A673 (cell line): ENCODE measurements around the gene LAMA5. TPM values are rescaled to one million over a fixed set of nuclear protein-coding genes. Genes with fewer than 3 reads are reported as not detected.

Experiments
- BruUV-seq: library from RNA; stranded (reverse); fragments of 400-500 nt; replicated peaks from 2 replicates; lab custom pipeline; 2021; lab: Mats Ljungman, UMichigan
- CTCF ChIA-PET: fragments of 300-600 bp; sonication (Branson Sonifier 250); formaldehyde crosslinking; loops from one replicate; lab custom pipeline; 2022; ENCODE audit warnings: antibody characterized with exemption; lab: Charles Lee
- POLR2A ChIA-PET: fragments of 300-600 bp; sonication (Branson Sonifier 250); formaldehyde crosslinking; loops from one replicate; lab custom pipeline; 2022; ENCODE audit warnings: antibody characterized with exemption; ENCODE audit not compliant: low non-redundant PET; lab: Charles Lee
- DNase-seq: peaks from one replicate; pipeline ENCODE4 v3.0.0-alpha.2; 2015; ENCODE audit warnings: low spot score
- H3K27ac ChIP-seq: fragments of 200-600 bp; sonication (generic); 2 replicates; pipeline ENCODE4 v1.5.1; 2016; ENCODE audit warnings: mixed run types, low read depth, mild to moderate bottlenecking, mixed read lengths, antibody characterized with exemption, low read length; ENCODE audit not compliant: poor library complexity, severe bottlenecking
- H3K27me3 ChIP-seq: fragments of 200-600 bp; sonication (generic); replicated peaks from 2 replicates; pipeline ENCODE4 v1.6.1; 2017; ENCODE audit warnings: mixed run types, low read depth, mild to moderate bottlenecking, mixed read lengths, antibody characterized with exemption, low read length; ENCODE audit not compliant: insufficient read depth, poor library complexity
- H3K36me3 ChIP-seq: fragments of 200-600 bp; sonication (generic); 2 replicates; pipeline ENCODE4 v1.6.1; 2016; ENCODE audit warnings: mixed run types, mild to moderate bottlenecking, mixed read lengths, antibody characterized with exemption, low read length; ENCODE audit not compliant: insufficient read depth, poor library complexity, severe bottlenecking
- H3K4me1 ChIP-seq: fragments of 200-600 bp; sonication (generic); 2 replicates; pipeline ENCODE4 v1.6.1; 2017; ENCODE audit warnings: mixed run types, mild to moderate bottlenecking, mixed read lengths, antibody characterized with exemption, low read length; ENCODE audit not compliant: insufficient read depth, poor library complexity, severe bottlenecking
- H3K4me3 ChIP-seq: fragments of 200-600 bp; sonication (generic); 2 replicates; pipeline ENCODE4 v1.5.1; 2016; ENCODE audit warnings: low read depth, mixed run types, mild to moderate bottlenecking, mixed read lengths, low read length; ENCODE audit not compliant: poor library complexity, severe bottlenecking
- H3K9me3 ChIP-seq: fragments of 200-600 bp; sonication (generic); 2 replicates; pipeline ENCODE4 v1.6.1; 2016; ENCODE audit warnings: mixed run types, low read depth, mild to moderate bottlenecking, mixed read lengths, antibody characterized with exemption, low read length; ENCODE audit not compliant: poor library complexity, severe bottlenecking
- CTCF ChIP-seq: fragments of 300-800, 200-600 bp; sonication (generic); conservative IDR thresholded peaks from 2 replicates; pipeline ENCODE4 v1.5.1; 2017; ENCODE audit warnings: low read depth, mild to moderate bottlenecking, antibody characterized with exemption, low read length, moderate library complexity, mixed read lengths
- EZH2 ChIP-seq: fragments of 200-600 bp; sonication (generic); IDR thresholded peaks from 2 replicates; pipeline ENCODE4 v1.6.1; 2017; ENCODE audit warnings: borderline replicate concordance, low read depth, mild to moderate bottlenecking, mixed read lengths, antibody characterized with exemption, low read length; ENCODE audit not compliant: poor library complexity, severe bottlenecking
- intact Hi-C: fragments of 100-400 bp; cut with micrococcal nuclease; formaldehyde crosslinking; loops from one replicate; pipeline ENCODE4 v1.10.0; 2022; ENCODE audit not compliant: unreplicated experiment
- total RNA-seq: library from RNA; stranded (reverse); gene quantifications from 2 replicates; pipeline ENCODE4 v1.2.3, GENCODE V29; 2021

LAMA5 gene
- total RNA-seq, 1 experiment from 2014 or later, result 4.2 TPM

- no TSS peak for BruUV-seq
- DNase-seq, result no peak
- Histone ChIP-seq H3K9me3 (no peaks in the 10 kb centered on the region), H3K36me3 (peaks cover 11% of the 10 kb centered on the region), H3K27me3 (no peaks in the 10 kb centered on the region), H3K27ac (no peak overlapping the region), H3K4me1 (no peaks in the 10 kb centered on the region), H3K4me3 (no peak overlapping the region)
- ChIA-PET POLR2A (no interaction called here), CTCF (no interaction called here)
- peak; percentile 38; the same call in 1 of the 2 replicates for TF ChIP-seq CTCF
- TF ChIP-seq EZH2, result no peak
- intact Hi-C loops, result no loop called here
Observed at GRCh38 chr20:62395311-62396242, 28.5 kb upstream of the LAMA5 start.

- BruUV-seq, result no TSS peak
- POLR2A ChIA-PET, result no interaction called here
- Histone ChIP-seq H3K4me1 (no peaks in the 10 kb centered on the region), H3K27ac (no peak overlapping the region), H3K4me3 (no peak overlapping the region), H3K27me3 (no peaks in the 10 kb centered on the region), H3K9me3 (no peaks in the 10 kb centered on the region), H3K36me3 (peaks cover 22% of the 10 kb centered on the region)
- CTCF ChIA-PET, result no interaction called here
- intact Hi-C loops, result no loop called here
- TF ChIP-seq EZH2 (no peak), CTCF (no peak)
- DNase-seq, result no peak
Observed at GRCh38 chr20:62394248-62395245, 27.4 kb upstream of the LAMA5 start.

- Histone ChIP-seq H3K27me3 (no peaks in the 10 kb centered on the region), H3K36me3 (peaks cover 29% of the 10 kb centered on the region), H3K4me1 (peaks cover 4% of the 10 kb centered on the region), H3K27ac (no peak overlapping the region), H3K4me3 (no peak overlapping the region), H3K9me3 (no peaks in the 10 kb centered on the region)
- no peak for DNase-seq
- ChIA-PET CTCF (no interaction called here), POLR2A (no interaction called here)
- intact Hi-C loops, result no loop called here
- TF ChIP-seq CTCF, result no peak
- no peak for TF ChIP-seq EZH2
- BruUV-seq, result no TSS peak
Observed at GRCh38 chr20:62393830-62394229, 26.7 kb upstream of the LAMA5 start.
